Measurements from ENCODE around the gene RNF5.
A peak's percentile ranks its signal among the peaks of the same experiment; 100 is the strongest.

The RNF5 gene

DNA sequence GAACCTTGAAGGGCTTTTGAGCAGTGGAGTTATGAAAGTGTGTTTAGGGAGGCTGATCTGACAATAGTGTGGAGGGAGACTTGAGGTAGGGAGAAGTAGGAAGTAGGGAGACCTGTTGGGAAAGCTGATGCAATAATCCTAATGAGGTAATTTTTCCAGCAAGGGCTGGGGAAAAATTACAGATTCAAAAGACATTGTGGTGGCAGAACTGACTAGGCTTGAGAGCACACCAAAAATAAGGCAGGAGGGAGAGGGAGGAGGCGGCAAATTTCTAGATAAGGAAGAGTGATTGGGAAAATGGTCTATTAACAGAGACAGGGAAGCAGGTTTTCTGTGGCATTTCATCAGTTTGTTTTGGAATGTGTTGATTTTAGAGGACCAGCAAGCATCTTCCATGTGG is 31.9 kb upstream of the RNF5 start:
- H3K27ac ChIP-seq (ENCODE audit: poor library complexity, severe bottlenecking) = no peak overlapping the region
- TF ChIP-seq, protein P1, sequence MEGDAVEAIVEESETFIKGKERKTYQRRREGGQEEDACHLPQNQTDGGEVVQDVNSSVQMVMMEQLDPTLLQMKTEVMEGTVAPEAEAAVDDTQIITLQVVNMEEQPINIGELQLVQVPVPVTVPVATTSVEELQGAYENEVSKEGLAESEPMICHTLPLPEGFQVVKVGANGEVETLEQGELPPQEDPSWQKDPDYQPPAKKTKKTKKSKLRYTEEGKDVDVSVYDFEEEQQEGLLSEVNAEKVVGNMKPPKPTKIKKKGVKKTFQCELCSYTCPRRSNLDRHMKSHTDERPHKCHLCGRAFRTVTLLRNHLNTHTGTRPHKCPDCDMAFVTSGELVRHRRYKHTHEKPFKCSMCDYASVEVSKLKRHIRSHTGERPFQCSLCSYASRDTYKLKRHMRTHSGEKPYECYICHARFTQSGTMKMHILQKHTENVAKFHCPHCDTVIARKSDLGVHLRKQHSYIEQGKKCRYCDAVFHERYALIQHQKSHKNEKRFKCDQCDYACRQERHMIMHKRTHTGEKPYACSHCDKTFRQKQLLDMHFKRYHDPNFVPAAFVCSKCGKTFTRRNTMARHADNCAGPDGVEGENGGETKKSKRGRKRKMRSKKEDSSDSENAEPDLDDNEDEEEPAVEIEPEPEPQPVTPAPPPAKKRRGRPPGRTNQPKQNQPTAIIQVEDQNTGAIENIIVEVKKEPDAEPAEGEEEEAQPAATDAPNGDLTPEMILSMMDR (IDR thresholded peaks at IDR 0.05; ENCODE audit: poor library complexity, severe bottlenecking) = no peak

DNA sequence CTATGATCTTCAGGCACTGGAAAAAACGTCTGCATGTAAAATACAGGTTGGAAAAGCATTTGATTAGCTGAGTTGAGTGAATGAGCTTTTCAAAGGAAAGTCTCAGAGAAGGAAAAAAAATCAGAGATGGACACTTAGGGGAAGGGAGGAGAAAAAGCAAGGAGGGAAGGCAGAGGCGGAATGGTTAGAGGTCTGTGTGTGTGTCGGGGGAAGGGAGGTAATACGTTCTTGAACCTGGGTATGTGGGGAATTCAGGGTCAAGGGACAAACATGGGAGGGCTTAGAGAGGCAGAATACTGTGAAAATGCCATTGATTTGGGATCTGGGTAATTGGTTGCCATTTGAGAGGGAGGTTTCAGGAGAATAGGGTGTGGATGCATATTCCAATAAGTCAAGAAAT is 31.5 kb upstream of the RNF5 start:
- no peaks in the 10 kb centered on the region for H3K36me3 ChIP-seq (ENCODE audit: low read depth)
- no peak for ATAC-seq (ENCODE audit: low read depth)
- no peak for DNase-seq (ENCODE audit: low spot score)

More for the DNA sequence above, 31.9 kb upstream of the RNF5 start:
- ATAC-seq (ENCODE audit: low read depth) (no peak), DNase-seq (ENCODE audit: low spot score) (no peak)
- H3K27me3 ChIP-seq (ENCODE audit: insufficient read depth, poor library complexity, severe bottlenecking) = no peaks in the 10 kb centered on the region
- no peak overlapping the region for H3K4me3 ChIP-seq (ENCODE audit: severe bottlenecking)
- H3K36me3 ChIP-seq (ENCODE audit: low read depth) = no peaks in the 10 kb centered on the region
- H3K9me3 ChIP-seq (ENCODE audit: severe bottlenecking) = no peaks in the 10 kb centered on the region
- H3K4me1 ChIP-seq (ENCODE audit: insufficient read depth, poor library complexity, severe bottlenecking) = no peaks in the 10 kb centered on the region

DNA sequence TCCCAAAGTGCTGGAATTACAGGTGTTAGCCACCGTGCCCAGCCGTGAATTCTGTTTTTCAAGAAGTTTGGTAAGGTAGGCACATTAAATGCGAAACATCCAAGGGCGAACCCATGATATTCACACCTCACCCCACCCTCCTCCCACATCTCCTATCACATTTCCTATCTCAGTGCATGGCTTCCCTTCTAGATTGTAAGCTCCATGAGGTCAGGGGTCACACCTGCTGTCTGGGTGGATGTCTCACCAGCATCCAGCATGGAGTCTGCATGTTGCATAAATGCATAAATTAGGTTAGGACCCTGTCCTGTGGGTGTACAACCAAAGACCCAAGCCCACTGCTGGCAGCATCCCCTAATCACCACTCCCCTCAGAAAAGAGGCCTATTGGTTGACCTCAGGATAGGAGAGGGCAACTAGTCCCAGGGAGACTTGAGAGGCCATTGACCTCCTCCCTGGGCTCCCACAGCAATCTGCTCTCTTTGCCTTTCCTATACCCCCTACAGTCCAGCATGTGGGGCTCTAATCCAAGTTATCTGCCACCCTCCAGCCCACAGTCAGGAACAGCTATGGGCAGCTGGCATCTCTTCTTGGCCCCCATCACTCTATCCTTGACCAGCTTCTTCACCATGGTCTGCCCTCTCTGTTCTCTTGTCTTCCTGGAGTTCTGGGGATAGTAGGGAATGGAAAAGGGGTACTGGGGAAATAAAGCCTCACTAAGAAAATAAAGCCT is 30.6 kb upstream of the RNF5 start:
- H3K27ac ChIP-seq (ENCODE audit: poor library complexity, severe bottlenecking) = no peak overlapping the region

More for the DNA sequence above, 31.5 kb upstream of the RNF5 start:
- H3K4me3 ChIP-seq (ENCODE audit: severe bottlenecking) = no peak overlapping the region
- H3K27ac ChIP-seq (ENCODE audit: poor library complexity, severe bottlenecking) = no peak overlapping the region
- TF ChIP-seq, protein P1 (IDR thresholded peaks at IDR 0.05; ENCODE audit: poor library complexity, severe bottlenecking) = no peak
- H3K4me1 ChIP-seq (ENCODE audit: insufficient read depth, poor library complexity, severe bottlenecking) = no peaks in the 10 kb centered on the region
- H3K27me3 ChIP-seq (ENCODE audit: insufficient read depth, poor library complexity, severe bottlenecking) = no peaks in the 10 kb centered on the region
- no peaks in the 10 kb centered on the region for H3K9me3 ChIP-seq (ENCODE audit: severe bottlenecking)

DNA sequence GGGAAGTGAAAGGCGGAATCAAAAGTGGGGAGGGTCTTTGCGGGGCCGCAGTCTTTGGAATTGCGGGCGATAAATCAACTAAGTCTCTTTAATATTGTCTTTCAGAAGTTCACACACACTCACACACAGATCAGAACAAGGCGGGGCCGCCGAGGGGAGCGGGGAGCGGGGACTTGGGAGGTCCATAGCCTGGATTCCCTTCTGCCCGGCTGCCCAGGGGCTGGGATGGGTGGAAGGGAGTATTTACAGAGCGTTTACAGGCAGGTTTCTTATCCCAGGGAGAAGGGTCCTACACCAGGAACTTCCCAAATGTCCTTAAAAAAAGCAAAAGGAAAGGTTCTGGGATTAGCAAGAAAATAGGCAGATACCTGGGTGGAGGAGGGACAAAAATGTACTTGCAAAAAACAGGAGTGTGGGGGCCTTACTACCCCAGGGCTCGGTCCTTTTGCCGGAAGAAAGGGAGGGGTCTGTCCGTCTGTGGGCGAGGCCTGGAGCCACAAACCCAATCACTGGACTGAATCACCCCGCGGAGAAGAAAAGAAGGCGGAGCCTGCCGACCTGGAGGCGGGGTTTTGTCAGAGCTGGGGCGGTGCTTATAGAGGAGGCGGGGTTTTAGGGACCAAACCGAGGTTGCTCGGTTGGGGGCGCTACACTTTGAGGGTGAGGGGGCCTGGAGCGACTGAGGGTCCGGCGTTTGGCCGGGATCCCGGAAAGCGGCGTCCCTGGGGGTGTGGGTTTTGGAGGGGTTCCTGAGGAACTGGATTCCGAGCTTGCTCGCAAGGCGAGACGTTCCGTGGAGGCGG is 29.7 kb upstream of the RNF5 start:
- DNase-seq (ENCODE audit: low spot score) (no peak), ATAC-seq (ENCODE audit: low read depth) (peak; percentile 71)
- Histone ChIP-seq H3K27ac (ENCODE audit: poor library complexity, severe bottlenecking) (no peak overlapping the region), H3K4me1 (ENCODE audit: insufficient read depth, poor library complexity, severe bottlenecking) (peaks cover 6% of the 10 kb centered on the region), H3K9me3 (ENCODE audit: severe bottlenecking) (no peaks in the 10 kb centered on the region), H3K27me3 (ENCODE audit: insufficient read depth, poor library complexity, severe bottlenecking) (no peaks in the 10 kb centered on the region), H3K36me3 (ENCODE audit: low read depth) (no peaks in the 10 kb centered on the region), H3K4me3 (ENCODE audit: severe bottlenecking) (peak overlapping the region; percentile 20)
- TF ChIP-seq, protein P1 (IDR thresholded peaks at IDR 0.05; ENCODE audit: poor library complexity, severe bottlenecking) = peak; percentile 49

More for the DNA sequence above, 30.6 kb upstream of the RNF5 start:
- Histone ChIP-seq H3K36me3 (ENCODE audit: low read depth) (no peaks in the 10 kb centered on the region), H3K27me3 (ENCODE audit: insufficient read depth, poor library complexity, severe bottlenecking) (no peaks in the 10 kb centered on the region), H3K4me3 (ENCODE audit: severe bottlenecking) (no peak overlapping the region), H3K4me1 (ENCODE audit: insufficient read depth, poor library complexity, severe bottlenecking) (peaks cover 6% of the 10 kb centered on the region), H3K9me3 (ENCODE audit: severe bottlenecking) (no peaks in the 10 kb centered on the region)
- ATAC-seq (ENCODE audit: low read depth) = no peak
- no peak for DNase-seq (ENCODE audit: low spot score)
- TF ChIP-seq, protein P1 (IDR thresholded peaks at IDR 0.05; ENCODE audit: poor library complexity, severe bottlenecking) = no peak

Measured in RWPE2 (cell line).